GM21423 (cell line): ENCODE data around the gene OR14C36.
"Not testable (repeated sequence)": the region's sequence is repeated elsewhere in the genome, so short reads cannot be mapped to it uniquely, and the experiment has no call there.

Experiments
- ATAC-seq: cut with Tn5 transposase; IDR thresholded peaks from one replicate; pipeline ENCODE4 v1.9.1; 2021; ENCODE audit warnings: mild to moderate bottlenecking, moderate library complexity; ENCODE audit not compliant: unreplicated experiment

The OR14C36 gene, protein sequence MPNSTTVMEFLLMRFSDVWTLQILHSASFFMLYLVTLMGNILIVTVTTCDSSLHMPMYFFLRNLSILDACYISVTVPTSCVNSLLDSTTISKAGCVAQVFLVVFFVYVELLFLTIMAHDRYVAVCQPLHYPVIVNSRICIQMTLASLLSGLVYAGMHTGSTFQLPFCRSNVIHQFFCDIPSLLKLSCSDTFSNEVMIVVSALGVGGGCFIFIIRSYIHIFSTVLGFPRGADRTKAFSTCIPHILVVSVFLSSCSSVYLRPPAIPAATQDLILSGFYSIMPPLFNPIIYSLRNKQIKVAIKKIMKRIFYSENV

GRCh38 chr1:248348475-248348874 is at the start of gene OR14C36:
Gene OR14C36, plus strand, starts transcription at chr1:248348775. Its CDS starts 0 bp downstream, at chr1:248348775.
- ATAC-seq: no peak

GRCh38 chr1:248303324-248303723 is 45.3 kb upstream of the OR14C36 start, which contains the start of gene OR2T12:
Gene OR2T12, minus strand, starts transcription at chr1:248303424. Its CDS starts 7,846 bp downstream, at chr1:248295578.
- no peak for ATAC-seq

DNA sequence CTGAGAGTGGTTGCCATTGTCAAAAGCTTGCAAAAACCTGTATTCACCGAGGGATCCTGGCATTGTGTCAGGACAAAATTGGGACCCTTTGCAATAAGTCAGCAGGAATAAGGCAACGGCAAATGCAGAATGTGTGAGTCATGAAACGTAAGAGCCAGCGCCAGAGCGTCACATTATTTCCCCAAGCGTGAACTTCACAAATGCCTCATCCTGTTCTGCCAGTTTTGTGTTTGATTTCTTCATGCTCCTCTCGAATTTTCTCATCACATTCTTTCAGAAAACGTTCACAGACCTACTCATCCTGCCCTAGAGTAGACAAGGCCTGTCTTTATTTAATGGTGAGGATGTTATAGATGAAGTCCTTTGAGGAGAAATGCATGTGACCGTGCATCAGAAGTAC is 42.9 kb upstream of the OR14C36 start:
- ATAC-seq: not testable (repeated sequence)

GRCh38 chr1:248306103-248306502 is 42.5 kb upstream of the OR14C36 start:
- ATAC-seq: no peak

DNA sequence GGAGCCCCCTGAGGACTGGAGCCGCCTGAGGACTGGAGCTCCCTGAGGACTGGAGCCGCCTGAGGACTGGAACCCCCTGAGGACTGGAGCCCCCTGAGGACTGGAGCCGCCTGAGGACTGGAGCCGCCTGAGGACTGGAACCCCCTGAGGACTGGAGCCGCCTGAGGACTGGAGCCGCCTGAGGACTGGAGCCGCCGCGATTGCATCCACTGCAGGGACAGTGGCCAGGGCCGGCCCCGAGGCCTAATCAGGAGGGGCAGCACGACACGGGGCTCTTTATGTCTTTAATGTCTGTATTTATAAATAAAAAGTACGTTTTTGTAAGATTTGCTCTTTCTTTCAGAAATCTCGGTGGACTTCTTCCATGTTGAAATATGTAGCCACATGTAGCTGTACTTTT is 41.8 kb upstream of the OR14C36 start:
- ATAC-seq: not testable (repeated sequence)

DNA sequence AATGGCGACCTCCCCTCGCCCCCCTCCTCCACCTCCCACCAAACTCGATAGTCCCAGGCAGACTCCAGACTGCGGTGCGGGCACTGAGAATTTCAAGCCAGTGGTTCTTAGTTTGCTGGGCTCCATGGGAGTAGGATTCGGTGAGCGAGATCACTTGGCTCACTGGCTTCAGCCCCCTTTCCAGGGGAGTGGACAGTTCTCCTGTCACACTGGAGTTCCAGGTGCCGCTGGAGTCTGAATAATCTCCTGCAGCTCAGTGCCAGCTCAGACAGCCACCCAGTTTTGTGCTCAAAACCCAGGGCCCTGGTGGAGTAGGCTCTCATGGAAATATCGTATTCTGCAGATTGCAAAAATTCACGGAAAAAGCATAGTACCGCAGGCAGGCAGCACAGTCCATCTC is 31.8 kb upstream of the OR14C36 start:
- no peak for ATAC-seq

DNA sequence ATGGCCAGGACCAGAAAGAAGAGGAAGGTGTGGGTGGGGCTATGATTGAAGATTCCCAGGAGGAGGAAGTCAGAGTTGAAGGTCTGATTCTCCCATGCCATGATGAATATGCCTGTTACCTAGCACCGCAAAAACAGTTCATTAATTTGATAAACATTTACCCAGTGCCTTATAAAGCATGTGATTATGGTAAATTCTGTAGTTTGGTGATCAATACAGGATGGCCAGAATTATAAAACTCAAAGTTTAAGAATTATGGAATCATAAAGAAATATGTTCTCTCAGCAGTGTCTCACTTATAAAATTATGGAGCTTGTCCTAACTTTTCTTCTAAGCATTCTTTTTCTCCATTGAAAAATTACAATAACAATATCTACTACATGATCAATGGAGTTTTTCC is 24.1 kb upstream of the OR14C36 start, which contains the start of gene OR2M7:
Gene OR2M7, minus strand, starts transcription at position 101 of the 400 bp plus-strand sequence. Its CDS starts 0 bp downstream, at position 101.
- ATAC-seq: no peak

GRCh38 chr1:248343451-248343850 is 5.1 kb upstream of the OR14C36 start:
- ATAC-seq: no peak

DNA sequence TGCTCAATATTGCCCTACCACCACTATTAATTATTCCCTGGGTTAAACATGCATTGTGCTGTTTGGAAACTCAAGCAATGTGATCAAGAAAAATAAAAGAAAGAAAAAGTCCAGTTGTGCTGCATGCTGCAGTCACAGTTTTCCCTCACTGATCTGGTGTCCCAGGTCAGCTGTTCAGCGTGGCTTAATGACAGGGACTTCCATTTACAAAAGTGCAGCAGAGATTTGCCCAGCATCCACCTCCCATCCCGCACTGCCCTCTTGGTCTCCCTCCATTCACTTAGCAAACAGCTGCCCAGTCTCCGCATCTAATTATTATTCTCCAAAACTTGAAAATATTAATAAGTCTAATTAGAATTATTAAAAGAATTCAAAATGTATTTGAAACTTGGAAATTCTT is 10.8 kb downstream of the OR14C36 start:
- no peak for ATAC-seq

DNA sequence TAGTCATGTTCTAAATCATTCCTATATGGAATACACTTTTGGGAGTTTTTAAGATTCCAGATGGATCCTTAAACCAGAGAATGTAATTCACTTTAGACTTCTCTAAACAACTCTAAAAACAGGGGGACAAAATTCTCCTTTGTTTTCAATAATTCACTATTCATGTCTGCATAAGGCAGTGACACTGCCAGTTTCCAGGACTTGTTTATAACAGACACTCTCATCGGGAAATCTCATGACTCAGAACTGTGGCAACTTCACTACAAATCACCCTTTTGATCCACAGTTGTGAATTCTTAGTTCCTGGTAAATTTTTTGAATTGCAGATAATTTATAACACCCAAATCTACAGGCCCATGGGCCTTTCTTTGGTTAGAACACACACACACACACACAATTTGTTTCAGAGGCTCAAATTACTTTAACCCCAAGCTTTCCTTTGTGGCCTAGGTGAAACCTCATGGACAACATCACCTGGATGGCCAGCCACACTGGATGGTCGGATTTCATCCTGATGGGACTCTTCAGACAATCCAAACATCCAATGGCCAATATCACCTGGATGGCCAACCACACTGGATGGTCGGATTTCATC is 12.6 kb downstream of the OR14C36 start, which contains the start of gene OR2T4:
Gene OR2T4, plus strand, starts transcription at position 545 of the 595 bp plus-strand sequence. Its CDS starts 0 bp downstream, at position 545.
- ATAC-seq: no peak

- ATAC-seq: no peak
Measured at GRCh38 chr1:248366609-248367008, 18.0 kb downstream of the OR14C36 start.

DNA sequence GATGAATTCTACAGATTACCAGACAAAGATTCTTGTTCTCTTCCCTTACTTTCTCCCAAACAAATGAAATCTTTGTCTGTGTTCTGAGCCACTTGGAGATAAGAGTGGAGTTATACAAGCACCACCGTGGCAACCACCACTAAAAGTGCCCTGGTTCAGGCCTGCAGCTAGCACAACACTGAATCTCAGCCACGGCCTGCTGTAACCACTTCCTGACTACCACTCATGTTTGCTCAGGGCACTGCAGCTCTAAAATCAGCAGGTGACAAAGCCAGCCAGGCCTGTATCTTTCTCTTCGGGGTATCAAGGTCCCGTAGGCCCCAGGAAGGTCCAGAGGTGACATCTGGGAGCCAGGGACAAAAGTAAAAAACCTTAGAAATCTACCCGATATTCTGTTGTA is 23.8 kb downstream of the OR14C36 start:
- no peak for ATAC-seq

DNA sequence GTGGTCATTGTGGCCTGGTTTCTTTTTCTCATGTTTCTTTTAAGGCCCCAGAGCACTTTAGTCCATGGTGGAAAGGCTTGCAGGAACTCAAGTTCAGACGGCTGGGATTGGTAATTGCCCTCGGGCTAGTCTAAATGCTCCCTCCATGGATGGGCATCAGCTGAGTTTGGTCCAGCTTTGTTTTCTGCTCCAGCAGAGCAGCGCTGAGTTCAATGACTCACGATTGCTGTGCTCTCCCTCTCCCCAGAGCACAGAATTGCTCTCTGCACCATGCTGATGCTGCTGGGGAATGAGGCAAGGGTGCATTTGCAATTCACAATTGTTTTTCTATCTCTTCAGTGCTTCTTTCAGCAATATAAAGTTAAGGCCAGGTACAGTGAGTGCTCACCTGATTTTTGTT is 25.2 kb downstream of the OR14C36 start:
- no peak for ATAC-seq

- ATAC-seq: no peak
Measured at GRCh38 chr1:248375446-248375845, 26.9 kb downstream of the OR14C36 start, which contains the start of gene OR2T6. Gene OR2T6, plus strand, starts transcription at chr1:248375746. Its CDS starts 11,863 bp downstream, at chr1:248387609.

DNA sequence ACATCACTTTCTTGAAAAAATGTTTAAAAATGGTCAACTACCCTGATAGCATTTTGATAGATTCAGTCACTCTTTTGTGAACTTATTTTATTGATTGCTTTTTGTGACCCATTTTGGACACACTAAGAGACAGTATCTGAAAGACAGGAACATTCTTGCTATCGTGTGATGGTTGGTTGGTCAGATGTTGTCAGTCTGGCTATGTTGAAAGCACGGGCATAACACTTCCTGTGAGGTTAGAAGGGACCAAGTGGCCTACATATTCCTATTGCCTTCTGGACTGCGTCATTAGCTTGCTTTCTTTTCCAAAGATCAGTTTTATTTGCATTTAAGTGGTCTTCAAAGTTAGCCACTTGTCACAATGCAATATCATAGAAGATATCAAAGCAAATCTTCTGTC is 28.3 kb downstream of the OR14C36 start:
- ATAC-seq: no peak

DNA sequence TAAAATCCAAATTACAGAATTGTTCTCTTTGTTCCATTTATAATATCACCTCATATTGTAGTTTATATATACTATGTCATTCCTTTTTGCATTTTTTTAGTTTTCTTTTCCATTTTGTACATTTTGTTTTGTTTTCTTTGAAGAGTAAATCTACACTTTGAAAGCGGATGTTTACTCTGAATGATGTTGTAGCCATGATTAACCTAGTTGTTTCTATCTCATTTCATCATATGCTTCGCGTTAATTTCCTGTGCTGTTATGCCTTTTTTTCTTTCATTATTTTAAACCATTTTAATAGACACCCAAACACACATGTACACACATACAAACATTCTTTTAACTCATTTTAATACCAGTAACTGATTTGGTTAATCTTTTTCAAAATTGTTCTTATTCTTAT is 32.3 kb downstream of the OR14C36 start:
- ATAC-seq: no peak

- no peak for ATAC-seq
Measured at GRCh38 chr1:248388426-248388825, 39.9 kb downstream of the OR14C36 start.

DNA sequence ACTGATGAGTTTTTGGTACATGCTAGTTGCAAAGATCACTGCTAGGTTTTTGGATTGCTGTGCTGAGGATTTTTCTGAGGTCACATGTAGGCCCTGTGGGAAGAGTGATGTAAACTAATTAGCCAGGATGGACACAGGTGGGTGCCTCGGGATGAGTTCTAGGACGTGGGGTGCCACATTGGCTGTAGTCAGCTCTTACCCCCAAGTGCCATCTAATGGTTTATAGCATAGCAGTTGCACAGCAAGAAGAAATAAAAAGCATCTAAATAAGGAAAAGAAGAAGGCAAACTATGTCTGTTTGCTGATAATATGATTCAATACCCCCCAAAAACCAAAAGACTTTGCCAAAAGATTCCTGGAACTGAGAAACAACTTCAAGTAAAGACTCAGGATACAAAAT is 44.5 kb downstream of the OR14C36 start:
- ATAC-seq: no peak
